GM23248 (cell line): Measurements from ENCODE around the gene RRN3. TPM values are rescaled to one million over a fixed set of nuclear protein-coding genes. Genes with fewer than 3 reads are reported as not detected.
A peak's percentile ranks its signal among the peaks of the same experiment; 100 is the strongest.
"Not testable (repeated sequence)": the region's sequence is repeated elsewhere in the genome, so short reads cannot be mapped to it uniquely, and the experiment has no call there.

Source experiments
- DNase-seq: peaks from one replicate; pipeline ENCODE4 v3.0.0-alpha.2; 2015
- H2AFZ ChIP-seq: fragments of 200-600 bp; sonication (generic); 2 replicates; pipeline ENCODE4 v1.6.1; 2016; ENCODE audit warnings: antibody characterized with exemption
- H3F3A ChIP-seq: fragments of 200-600 bp; sonication (generic); 2 replicates; pipeline ENCODE4 v1.6.1; 2016; ENCODE audit warnings: mild to moderate bottlenecking, antibody characterized with exemption, mixed run types; ENCODE audit not compliant: insufficient read depth
- H3K27ac ChIP-seq: fragments of 200-600 bp; sonication (generic); 2 replicates; pipeline ENCODE4 v1.5.1; 2016; ENCODE audit warnings: mild to moderate bottlenecking
- H3K27me3 ChIP-seq: fragments of 200-600 bp; sonication (generic); replicated peaks from 2 replicates; pipeline ENCODE4 v1.6.1; 2016; ENCODE audit warnings: mild to moderate bottlenecking; ENCODE audit not compliant: insufficient read depth
- H3K36me3 ChIP-seq: fragments of 200-600 bp; sonication (generic); 2 replicates; pipeline ENCODE4 v1.6.1; 2016; ENCODE audit warnings: low read depth, mild to moderate bottlenecking
- H3K4me1 ChIP-seq: fragments of 200-600 bp; sonication (generic); 2 replicates; pipeline ENCODE4 v1.6.1; 2016; ENCODE audit warnings: mild to moderate bottlenecking; ENCODE audit not compliant: insufficient read depth
- H3K4me2 ChIP-seq: fragments of 200-600 bp; sonication (generic); one replicate; pipeline ENCODE4 v1.6.1; 2016; ENCODE audit warnings: mild to moderate bottlenecking; ENCODE audit not compliant: unreplicated experiment
- H3K4me3 ChIP-seq: fragments of 200-600 bp; sonication (generic); 2 replicates; pipeline ENCODE4 v1.5.1; 2016; ENCODE audit warnings: mild to moderate bottlenecking
- H3K79me2 ChIP-seq: fragments of 200-600 bp; sonication (generic); 2 replicates; pipeline ENCODE4 v1.6.1; 2016; ENCODE audit warnings: mild to moderate bottlenecking; ENCODE audit not compliant: insufficient read depth
- H3K9ac ChIP-seq: fragments of 200-600 bp; sonication (generic); 2 replicates; pipeline ENCODE4 v1.6.1; 2016; ENCODE audit warnings: mild to moderate bottlenecking
- H3K9me2 ChIP-seq: fragments of 200-600 bp; sonication (generic); 2 replicates; pipeline ENCODE4 v1.6.1; 2016; ENCODE audit warnings: mixed run types, mild to moderate bottlenecking, moderate library complexity; ENCODE audit not compliant: insufficient read depth
- H3K9me3 ChIP-seq: fragments of 200-600 bp; sonication (generic); one replicate; pipeline ENCODE4 v1.6.1; 2017; ENCODE audit warnings: low read depth
- H4K20me1 ChIP-seq: fragments of 200-600 bp; sonication (generic); 2 replicates; pipeline ENCODE4 v1.6.0; 2016; ENCODE audit not compliant: insufficient read depth
- WGBS, 2 experiments: methylation state at CpG; one replicate each; pipeline ENCODE4 v1.1.6; 2015 to 2017; ENCODE audit warnings: low lambda C conversion rate in 2 of 2, low coverage in 1 of 2; ENCODE audit errors: missing lambda C conversion rate in 2 of 2; 5-methylcytosine and 5-hydroxymethylcytosine counted together
- in situ Hi-C: fragments of 300-500 bp; cut with MboI; formaldehyde crosslinking; loops from 2 replicates; pipeline ENCODE4 v1.15.0; 2020
- polyA plus RNA-seq: library from polyadenylated mRNA; unstranded; fragments of >200 nt; fragmentation: Nextera tagmentation; extraction: Ambion mirVana; gene quantifications from 2 replicates; pipeline ENCODE4 v1.2.1, GENCODE V29; 2016
- total RNA-seq: library from RNA; depleted of rRNA; stranded (reverse); fragments of >200 nt; shearing (Covaris generic); gene quantifications from 2 replicates; pipeline ENCODE4 v1.2.3, GENCODE V29; 2014; rRNA removed

RRN3 gene, protein sequence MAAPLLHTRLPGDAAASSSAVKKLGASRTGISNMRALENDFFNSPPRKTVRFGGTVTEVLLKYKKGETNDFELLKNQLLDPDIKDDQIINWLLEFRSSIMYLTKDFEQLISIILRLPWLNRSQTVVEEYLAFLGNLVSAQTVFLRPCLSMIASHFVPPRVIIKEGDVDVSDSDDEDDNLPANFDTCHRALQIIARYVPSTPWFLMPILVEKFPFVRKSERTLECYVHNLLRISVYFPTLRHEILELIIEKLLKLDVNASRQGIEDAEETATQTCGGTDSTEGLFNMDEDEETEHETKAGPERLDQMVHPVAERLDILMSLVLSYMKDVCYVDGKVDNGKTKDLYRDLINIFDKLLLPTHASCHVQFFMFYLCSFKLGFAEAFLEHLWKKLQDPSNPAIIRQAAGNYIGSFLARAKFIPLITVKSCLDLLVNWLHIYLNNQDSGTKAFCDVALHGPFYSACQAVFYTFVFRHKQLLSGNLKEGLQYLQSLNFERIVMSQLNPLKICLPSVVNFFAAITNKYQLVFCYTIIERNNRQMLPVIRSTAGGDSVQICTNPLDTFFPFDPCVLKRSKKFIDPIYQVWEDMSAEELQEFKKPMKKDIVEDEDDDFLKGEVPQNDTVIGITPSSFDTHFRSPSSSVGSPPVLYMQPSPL
- total RNA-seq (36.2 and 40.3 TPM in 2 replicates), polyA plus RNA-seq (24.8 and 24.9 TPM in 2 replicates)

- H3K9me2 ChIP-seq, H3K36me3 ChIP-seq, H3K27me3 ChIP-seq, H3K9me3 ChIP-seq, H4K20me1 ChIP-seq, H3K4me1 ChIP-seq, in situ Hi-C loops, H3F3A ChIP-seq: not testable (repeated sequence)
- DNase-seq, result peak; percentile 97
- H3K9ac ChIP-seq, result peak within 1 kb of the TSS; percentile 87
- peak within 1 kb of the TSS; percentile 93 for H2AFZ ChIP-seq
- WGBS, 2 experiments, result 1 to 2% methylated on average over 52 to 54 of the region's 56 CpGs
- H3K4me3 ChIP-seq, result peak within 1 kb of the TSS; percentile 80
- peak within 1 kb of the TSS; percentile 84 for H3K4me2 ChIP-seq
- H3K79me2 ChIP-seq, result peaks cover 40% of the 10 kb centered on the region
- H3K27ac ChIP-seq, result peak within 1 kb of the TSS; percentile 81
Observed at GRCh38 chr16:15093955-15094827, at the start of gene RRN3. Gene RRN3 (minus strand): TSS chr16:15094272. CDS start chr16:15094233, 39 bp downstream.

DNA sequence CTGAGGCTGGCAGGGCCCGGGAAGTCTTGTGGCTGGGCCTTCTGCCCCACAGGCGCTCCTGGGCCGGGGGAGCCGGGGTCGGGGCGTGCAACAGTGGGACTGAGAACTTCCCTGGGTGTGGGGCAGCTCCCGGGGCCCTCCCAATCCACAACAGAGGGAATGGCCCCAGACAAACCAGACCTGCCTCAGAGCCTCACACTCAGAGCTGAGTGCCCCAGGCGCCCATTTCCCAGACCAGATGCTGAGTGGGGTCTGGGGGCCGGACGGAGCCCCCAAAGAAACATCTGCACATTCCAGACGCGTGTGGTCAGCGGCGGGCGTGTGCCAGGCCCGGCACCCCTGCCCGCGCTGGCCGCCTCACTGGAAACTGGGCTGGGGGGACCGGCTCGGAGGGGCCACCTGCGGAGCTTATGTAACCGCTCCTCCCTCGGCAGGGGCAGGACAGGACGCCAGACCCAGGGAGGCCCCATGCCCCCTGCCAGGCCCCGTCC is 49.6 kb upstream of the RRN3 start:
- in situ Hi-C loops, H3K4me3 ChIP-seq, H3K36me3 ChIP-seq, H4K20me1 ChIP-seq, H3K9me2 ChIP-seq, H2AFZ ChIP-seq, H3K9me3 ChIP-seq, H3K27me3 ChIP-seq: not testable (repeated sequence)
- H3K27ac ChIP-seq, result peak overlapping the region; percentile 84
- DNase-seq, result peak; percentile 18
- peaks cover 42% of the 10 kb centered on the region for H3K4me1 ChIP-seq
- H3K9ac ChIP-seq, result peak overlapping the region; percentile 55
- peaks cover 15% of the 10 kb centered on the region for H3F3A ChIP-seq
- H3K79me2 ChIP-seq, result peaks cover 91% of the 10 kb centered on the region
- WGBS, 2 experiments, result 19 to 23% methylated on average over 12 to 17 of the region's 26 CpGs
- peak overlapping the region; percentile 33 for H3K4me2 ChIP-seq

- H3K4me3 ChIP-seq, H3K9me2 ChIP-seq, H3K4me2 ChIP-seq, H3K27me3 ChIP-seq, H2AFZ ChIP-seq, H4K20me1 ChIP-seq, H3K9me3 ChIP-seq, in situ Hi-C loops, H3K36me3 ChIP-seq: not testable (repeated sequence)
- Histone ChIP-seq H3K4me1 (peaks cover 42% of the 10 kb centered on the region), H3K9ac (peak overlapping the region; percentile 55), H3F3A (peaks cover 15% of the 10 kb centered on the region), H3K27ac (peak overlapping the region; percentile 84; the same call in 1 of the 2 replicates), H3K79me2 (peaks cover 86% of the 10 kb centered on the region)
- WGBS, 2 experiments, result 40 to 42% methylated on average over 10 to 12 of the region's 26 CpGs
- DNase-seq, result peak; percentile 2
Observed at GRCh38 chr16:15142891-15143600, 49.0 kb upstream of the RRN3 start.

GRCh38 chr16:15142107-15142890 is 48.2 kb upstream of the RRN3 start:
- H3F3A ChIP-seq, H3K27ac ChIP-seq, H3K9me3 ChIP-seq, H3K4me2 ChIP-seq, H3K4me3 ChIP-seq, H3K36me3 ChIP-seq, H4K20me1 ChIP-seq, in situ Hi-C loops, H3K9me2 ChIP-seq, H3K27me3 ChIP-seq, H2AFZ ChIP-seq: not testable (repeated sequence)
- WGBS, 2 experiments, result 30 to 46% methylated on average over 12 to 21 of the region's 27 CpGs
- H3K79me2 ChIP-seq, result peaks cover 78% of the 10 kb centered on the region
- peaks cover 36% of the 10 kb centered on the region for H3K4me1 ChIP-seq
- peak; percentile 37 for DNase-seq
- H3K9ac ChIP-seq, result peak overlapping the region; percentile 40; the same call in 1 of the 2 replicates
